HG03139 (cell line): ENCODE measurements around the gene MDH1.

ENCODE experiments used
- ATAC-seq: cut with Tn5 transposase; IDR thresholded peaks from one replicate; pipeline ENCODE4 v1.9.1; 2021; ENCODE audit not compliant: unreplicated experiment

The MDH1 gene

GRCh38 chr2:63628403-63628942 is 39.7 kb downstream of the MDH1 start:
- no peak for ATAC-seq

- no peak for ATAC-seq
Measured at GRCh38 chr2:63631501-63631900, 42.7 kb downstream of the MDH1 start.

GRCh38 chr2:63632382-63632781 is 43.6 kb downstream of the MDH1 start:
- ATAC-seq = no peak

GRCh38 chr2:63639344-63639743 is 50.6 kb downstream of the MDH1 start:
- no peak for ATAC-seq

GRCh38 chr2:63642946-63643345 is 54.2 kb downstream of the MDH1 start:
- no peak for ATAC-seq

GRCh38 chr2:63643486-63643885 is 54.7 kb downstream of the MDH1 start:
- no peak for ATAC-seq

GRCh38 chr2:63648632-63649031 is 59.9 kb downstream of the MDH1 start:
- ATAC-seq = no peak

GRCh38 chr2:63649829-63650228 is 61.1 kb downstream of the MDH1 start:
- no peak for ATAC-seq

GRCh38 chr2:63650756-63651155 is 62.0 kb downstream of the MDH1 start:
- ATAC-seq = no peak

- ATAC-seq = no peak
Measured at GRCh38 chr2:63651356-63651755, 62.6 kb downstream of the MDH1 start.

GRCh38 chr2:63651861-63652651 is 63.3 kb downstream of the MDH1 start:
- ATAC-seq = no peak

GRCh38 chr2:63652652-63652985 is 63.9 kb downstream of the MDH1 start:
- no peak for ATAC-seq

- no peak for ATAC-seq
Measured at GRCh38 chr2:63654959-63655358, 66.2 kb downstream of the MDH1 start.
